ENCODE data around the gene COL5A3. TPM values are rescaled to one million over a fixed set of nuclear protein-coding genes. Genes with fewer than 3 reads are reported as not detected.

Gene COL5A3
- polyA plus RNA-seq, 1 donor from 2014 or later: 0.11 TPM

GRCh38 chr19:9914001-9914314 is 96.3 kb downstream of the COL5A3 start:
- no peaks in the 10 kb centered on the region for H3K9me3 ChIP-seq (ENCODE audit: low read length)
- H3K27ac ChIP-seq (ENCODE audit: low read length): no peak overlapping the region
- H3K79me2 ChIP-seq (replicated peaks; ENCODE audit: insufficient read depth, low read length): peaks cover 3% of the 10 kb centered on the region
- H4K20me1 ChIP-seq (ENCODE audit: insufficient read depth): peaks cover 41% of the 10 kb centered on the region
- no peaks in the 10 kb centered on the region for H3K9me2 ChIP-seq (ENCODE audit: insufficient read depth, low read length)
- peaks cover 22% of the 10 kb centered on the region for H3K27me3 ChIP-seq (ENCODE audit: insufficient read depth, low read depth, low read length)
- peak overlapping the region; percentile 64 for H3K4me3 ChIP-seq (ENCODE audit: low read length)
- H3K36me3 ChIP-seq (ENCODE audit: insufficient read depth, low read length): no peaks in the 10 kb centered on the region
- no peak for TF ChIP-seq MXI1 (conservative IDR thresholded peaks at IDR 0.05; ENCODE audit: poor library complexity, severe bottlenecking)
- TF ChIP-seq RAD21 (conservative IDR thresholded peaks at IDR 0.05): no peak
- TF ChIP-seq EZH2 (IDR thresholded peaks at IDR 0.05; ENCODE audit: borderline replicate concordance, insufficient read depth, low read length, poor library complexity, severe bottlenecking): no peak
- no peak for TF ChIP-seq REST (IDR thresholded peaks at IDR 0.05; ENCODE audit: borderline replicate concordance)
- no peak for TF ChIP-seq EP300 (conservative IDR thresholded peaks at IDR 0.05; ENCODE audit: poor library complexity, severe bottlenecking)
- no peak for TF ChIP-seq CTCF (IDR thresholded peaks at IDR 0.05; ENCODE audit: poor library complexity, severe bottlenecking)
- no peak for TF ChIP-seq TAF1 (IDR thresholded peaks at IDR 0.05; ENCODE audit: low read depth)
- TF ChIP-seq SMC3 (conservative IDR thresholded peaks at IDR 0.05; ENCODE audit: poor library complexity): no peak
- TF ChIP-seq POLR2AphosphoS5 (IDR thresholded peaks at IDR 0.05): no peak
- H3K9ac ChIP-seq (ENCODE audit: low read length): peak overlapping the region; percentile 36
- H3F3A ChIP-seq (ENCODE audit: insufficient read depth, low read length, poor library complexity, severe bottlenecking): no peaks in the 10 kb centered on the region
- H3K4me2 ChIP-seq (ENCODE audit: low read length): peak overlapping the region; percentile 25
- no peak overlapping the region for H2AFZ ChIP-seq (ENCODE audit: low read depth, low read length)

- H2AFZ ChIP-seq (ENCODE audit: low read depth, low read length): no peak overlapping the region
- H3K9ac ChIP-seq (ENCODE audit: low read length): peak overlapping the region; percentile 5
- no peaks in the 10 kb centered on the region for H3K9me3 ChIP-seq (ENCODE audit: low read length)
- H3K79me2 ChIP-seq (replicated peaks; ENCODE audit: insufficient read depth, low read length): peaks cover 3% of the 10 kb centered on the region
- TF ChIP-seq MXI1 (conservative IDR thresholded peaks at IDR 0.05; ENCODE audit: poor library complexity, severe bottlenecking): no peak
- TF ChIP-seq CTCF (IDR thresholded peaks at IDR 0.05; ENCODE audit: poor library complexity, severe bottlenecking): no peak
- TF ChIP-seq SMC3 (conservative IDR thresholded peaks at IDR 0.05; ENCODE audit: poor library complexity): no peak
- TF ChIP-seq POLR2AphosphoS5 (IDR thresholded peaks at IDR 0.05): no peak
- no peak for TF ChIP-seq EP300 (conservative IDR thresholded peaks at IDR 0.05; ENCODE audit: poor library complexity, severe bottlenecking)
- no peak for TF ChIP-seq REST (IDR thresholded peaks at IDR 0.05; ENCODE audit: borderline replicate concordance)
- no peak for TF ChIP-seq TAF1 (IDR thresholded peaks at IDR 0.05; ENCODE audit: low read depth)
- no peak for TF ChIP-seq EZH2 (IDR thresholded peaks at IDR 0.05; ENCODE audit: borderline replicate concordance, insufficient read depth, low read length, poor library complexity, severe bottlenecking)
- TF ChIP-seq RAD21 (conservative IDR thresholded peaks at IDR 0.05): no peak
- no peaks in the 10 kb centered on the region for H3K9me2 ChIP-seq (ENCODE audit: insufficient read depth, low read length)
- H3K27me3 ChIP-seq (ENCODE audit: insufficient read depth, low read depth, low read length): peaks cover 22% of the 10 kb centered on the region
- H3K36me3 ChIP-seq (ENCODE audit: insufficient read depth, low read length): no peaks in the 10 kb centered on the region
- peaks cover 41% of the 10 kb centered on the region for H4K20me1 ChIP-seq (ENCODE audit: insufficient read depth)
- no peak overlapping the region for H3K4me2 ChIP-seq (ENCODE audit: low read length)
- H3K4me3 ChIP-seq (ENCODE audit: low read length): peak overlapping the region; percentile 64
- H3K27ac ChIP-seq (ENCODE audit: low read length): no peak overlapping the region
- H3F3A ChIP-seq (ENCODE audit: insufficient read depth, low read length, poor library complexity, severe bottlenecking): no peaks in the 10 kb centered on the region
These were observed 96.9 kb downstream of the COL5A3 start for GRCh38 chr19:9913237-9914000.

Data from neural cell (in vitro differentiated cells).